Endothelial cell of umbilical vein (primary cell): ENCODE results near the gene ESPN. TPM values are rescaled to one million over a fixed set of nuclear protein-coding genes. Genes with fewer than 3 reads are reported as not detected.

ENCODE experiments used
- BruUV-seq: library from RNA; stranded (reverse); fragments of 400-500 nt; replicated peaks from 2 replicates; lab custom pipeline; 2021; lab: Mats Ljungman, UMichigan
- CTCF ChIA-PET: fragments of 300-600, 350-600 bp; sonication (Branson Sonifier 250); formaldehyde crosslinking; loops from one replicate; lab custom pipeline; 2021; ENCODE audit warnings: antibody characterized with exemption, inconsistent platforms; lab: Charles Lee
- POLR2A ChIA-PET: fragments of 300-600, 350-600 bp; sonication (Branson Sonifier 250); formaldehyde crosslinking; loops from one replicate; lab custom pipeline; 2021; ENCODE audit warnings: antibody characterized with exemption, inconsistent platforms; lab: Charles Lee
- DNase-seq: peaks from one replicate; pipeline ENCODE4 v3.0.0-alpha.2; 2011; ENCODE audit warnings: low read depth, low spot score
- FAIRE-seq: peaks from 2 replicates; lab custom pipeline; 2011; peaks lifted over from hg19 to GRCh38; lab: Jason Lieb, UNC
- H2AFZ ChIP-seq: 2 replicates; pipeline ENCODE4 v1.6.0; 2012; ENCODE audit warnings: low read depth, low read length, control low read depth, inconsistent platforms
- H3K27ac ChIP-seq: 2 replicates; pipeline ENCODE4 v1.5.1; 2011; ENCODE audit warnings: low read depth, mild to moderate bottlenecking, control low read depth, low read length, moderate library complexity; ENCODE audit not compliant: insufficient read depth
- H3K27me3 ChIP-seq, 2 experiments: 2 replicates each; pipeline versions ENCODE4 v1.6.0 to v1.6.1; 2011; ENCODE audit warnings: low read length in 2 of 2, mixed read lengths in 1 of 2; ENCODE audit not compliant: control insufficient read depth in 2 of 2, insufficient read depth in 2 of 2
- H3K36me3 ChIP-seq, 2 experiments: 2 replicates in 1 of 2; 3 replicates in 1 of 2; pipeline ENCODE4 v1.5.1; 2011; ENCODE audit warnings: low read length in 2 of 2, mild to moderate bottlenecking in 1 of 2, moderate library complexity in 1 of 2; ENCODE audit not compliant: control insufficient read depth in 2 of 2, insufficient read depth in 2 of 2; ENCODE audit errors: extremely low read depth in 1 of 2
- H3K4me1 ChIP-seq: 3 replicates; pipeline ENCODE4 v1.5.1; 2011; ENCODE audit warnings: mild to moderate bottlenecking, low read length; ENCODE audit not compliant: control insufficient read depth, insufficient read depth; ENCODE audit errors: extremely low read depth
- H3K4me2 ChIP-seq: 2 replicates; pipeline ENCODE4 v1.6.1; 2011; ENCODE audit warnings: low read length, control low read depth, mixed read lengths; ENCODE audit not compliant: insufficient read depth
- H3K4me3 ChIP-seq, 3 experiments: fragments of 200-600 bp in 1 of 3; sonication (generic), shearing (Covaris generic) in 1 of 3; replicated peaks in 1 of 3; 2 replicates each; pipeline ENCODE4 v1.5.1; 2011 to 2016; ENCODE audit warnings: control low read depth in 3 of 3, low read length in 3 of 3, mild to moderate bottlenecking in 2 of 3, inconsistent platforms in 1 of 3, low read depth in 1 of 3, moderate library complexity in 1 of 3; ENCODE audit not compliant: insufficient read depth in 1 of 3
- H3K79me2 ChIP-seq: 2 replicates; pipeline ENCODE4 v1.6.0; 2012; ENCODE audit warnings: low read length, inconsistent platforms; ENCODE audit not compliant: control insufficient read depth, insufficient read depth
- H3K9ac ChIP-seq: replicated peaks from 2 replicates; pipeline ENCODE3; 2011; ENCODE audit warnings: low read length, control low read depth; ENCODE audit not compliant: insufficient read depth; ENCODE audit errors: extremely low read depth
- H3K9me1 ChIP-seq: replicated peaks from 3 replicates; pipeline ENCODE4 v1.6.0; 2011; ENCODE audit warnings: mild to moderate bottlenecking, low read length; ENCODE audit not compliant: control insufficient read depth, insufficient read depth; ENCODE audit errors: extremely low read depth
- H3K9me3 ChIP-seq: replicated peaks from 2 replicates; pipeline ENCODE4 v1.5.1; 2012; ENCODE audit warnings: low read length, inconsistent platforms; ENCODE audit not compliant: control insufficient read depth, insufficient read depth
- H4K20me1 ChIP-seq: replicated peaks from 2 replicates; pipeline ENCODE3; 2011; ENCODE audit warnings: mild to moderate bottlenecking, low read length; ENCODE audit not compliant: control insufficient read depth, insufficient read depth; ENCODE audit errors: extremely low read depth
- EZH2 ChIP-seq: IDR thresholded peaks from 2 replicates; pipeline ENCODE4 v1.6.1; 2012; ENCODE audit warnings: borderline replicate concordance, low read depth, mild to moderate bottlenecking, moderate library complexity, low read length, inconsistent platforms; ENCODE audit not compliant: severe bottlenecking
- FOS ChIP-seq: IDR thresholded peaks from 2 replicates; pipeline ENCODE4 v1.6.1; 2011; ENCODE audit warnings: mild to moderate bottlenecking, low read length, moderate library complexity, borderline replicate concordance; ENCODE audit not compliant: insufficient read depth
- GATA2 ChIP-seq: IDR thresholded peaks from 2 replicates; pipeline ENCODE4 v1.7.0; 2011; ENCODE audit warnings: low read depth, mild to moderate bottlenecking, moderate library complexity, mixed read lengths, low read length; ENCODE audit not compliant: insufficient read length, insufficient read depth
- JUN ChIP-seq: IDR thresholded peaks from 2 replicates; pipeline ENCODE4 v1.6.1; 2011; ENCODE audit warnings: borderline replicate concordance, low read depth; ENCODE audit not compliant: insufficient read length, insufficient read depth
- MYC ChIP-seq: IDR thresholded peaks from one replicate; pipeline ENCODE4 v1.6.1; 2011; ENCODE audit warnings: mild to moderate bottlenecking, low read depth, low read length
- POLR2A ChIP-seq: IDR thresholded peaks from 2 replicates; pipeline ENCODE4 v1.6.1; 2012; ENCODE audit warnings: low read depth, mild to moderate bottlenecking, control low read depth, low read length
- POLR2AphosphoS5 ChIP-seq: IDR thresholded peaks from 2 replicates; pipeline ENCODE4 v1.6.1; 2012; ENCODE audit warnings: low read depth, mild to moderate bottlenecking, control low read depth, low read length, moderate library complexity; ENCODE audit not compliant: insufficient read depth
- dilution Hi-C: fragments of 300-500 bp; cut with MboI; formaldehyde crosslinking; loops from one replicate; pipeline ENCODE4 v1.15.0; 2019; ENCODE audit warnings: low sequenced_read_pairs; ENCODE audit not compliant: extremely low pct_ligation_motif_present
- intact Hi-C: fragments of 100-400 bp; cut with micrococcal nuclease; formaldehyde crosslinking; loops from one replicate; pipeline ENCODE4 v1.10.0; 2022
- polyA plus RNA-seq, 4 experiments: library from polyadenylated mRNA; depleted of rRNA in 3 of 4; stranded (reverse) in 3 of 4; unstranded in 1 of 4; fragments of >200 nt; gene quantifications; 2 replicates each; pipeline versions ENCODE4 v1.2.1 to v1.2.3, GENCODE V29; 2011 to 2012; ENCODE audit warnings: missing spikeins in 1 of 4
- total RNA-seq: library from RNA; stranded (reverse); gene quantifications from 2 replicates; pipeline ENCODE4 v1.2.3, GENCODE V29; 2021
- TF ChIP-seq, protein P1 (sequence below): IDR thresholded peaks from 2 replicates; pipeline ENCODE4 v1.6.1; 2011; ENCODE audit not compliant: insufficient read depth, insufficient read length
- TF ChIP-seq, protein P2 (sequence below), 2 donors: IDR thresholded peaks; 1 replicate in 1 of 2; 2 replicates in 1 of 2; pipeline ENCODE4 v1.5.1; 2011; ENCODE audit warnings: low read length in 2 of 2, mild to moderate bottlenecking in 2 of 2, moderate library complexity in 2 of 2, control low read depth in 1 of 2, inconsistent platforms in 1 of 2, low read depth in 1 of 2; ENCODE audit not compliant: insufficient read depth in 1 of 2; ENCODE audit errors: extremely low read depth in 1 of 2

ESPN gene
- total and polyA plus RNA-seq, 2 donors (not counting 3 experiments of a cell fraction or from before 2014, with no cell fraction given) = 0.54 to 0.71 TPM

DNA sequence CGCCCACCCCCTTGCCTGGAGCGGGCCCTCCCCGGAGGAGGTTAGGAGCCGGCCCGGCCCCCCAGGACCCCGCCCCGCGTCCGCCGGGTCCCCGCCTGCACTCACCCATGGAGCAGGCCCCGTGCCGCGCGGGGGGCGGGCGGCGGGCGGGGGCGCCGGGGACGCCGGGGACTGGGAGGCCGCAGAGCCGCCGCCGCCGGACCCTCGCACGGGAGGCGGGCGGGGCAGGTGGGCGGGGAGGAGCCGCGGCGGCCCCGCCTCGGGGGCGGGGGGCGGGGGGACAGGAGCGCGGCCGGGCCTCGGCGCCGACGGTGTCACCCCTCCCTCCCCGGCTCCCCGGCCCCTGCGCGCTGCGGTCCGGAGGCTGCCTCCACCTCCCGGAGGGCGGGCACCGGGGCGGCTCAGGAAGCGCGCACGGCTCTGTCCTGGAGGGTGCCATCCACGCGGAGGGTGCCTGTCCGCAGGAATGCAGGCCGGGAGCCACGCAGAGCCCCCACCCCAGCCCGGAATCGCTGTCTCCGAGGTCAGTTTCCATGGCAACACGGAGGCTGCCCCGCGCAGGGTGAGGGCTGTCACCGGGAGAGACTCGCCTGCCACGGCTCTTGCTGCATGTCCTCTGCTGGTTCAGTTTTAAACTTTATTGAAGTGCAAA lies 72.8 kb downstream of the ESPN start:
- H4K20me1 ChIP-seq = no peaks in the 10 kb centered on the region
- H3K27me3 ChIP-seq = no peaks in the 10 kb centered on the region
- H2AFZ ChIP-seq = peak overlapping the region; percentile 75
- intact Hi-C loops = loop anchor here (10.0 kb wide), 1 partner anchor 287 kb away; the partner anchor contains the start of gene CAMTA1
- no peaks in the 10 kb centered on the region for H3K9me1 ChIP-seq
- no peaks in the 10 kb centered on the region for H3K9me3 ChIP-seq
- peak overlapping the region; percentile 41 for H3K9ac ChIP-seq
- H3K79me2 ChIP-seq = no peaks in the 10 kb centered on the region
- peaks cover 24% of the 10 kb centered on the region for H3K4me1 ChIP-seq
- TF ChIP-seq, protein P1, sequence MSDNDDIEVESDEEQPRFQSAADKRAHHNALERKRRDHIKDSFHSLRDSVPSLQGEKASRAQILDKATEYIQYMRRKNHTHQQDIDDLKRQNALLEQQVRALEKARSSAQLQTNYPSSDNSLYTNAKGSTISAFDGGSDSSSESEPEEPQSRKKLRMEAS = no peak
- TF ChIP-seq GATA2 (no peak), FOS (no peak), EZH2 (no peak), POLR2AphosphoS5 (no peak), MYC (no peak), JUN (no peak), POLR2A (no peak)
- TF ChIP-seq, protein P2, sequence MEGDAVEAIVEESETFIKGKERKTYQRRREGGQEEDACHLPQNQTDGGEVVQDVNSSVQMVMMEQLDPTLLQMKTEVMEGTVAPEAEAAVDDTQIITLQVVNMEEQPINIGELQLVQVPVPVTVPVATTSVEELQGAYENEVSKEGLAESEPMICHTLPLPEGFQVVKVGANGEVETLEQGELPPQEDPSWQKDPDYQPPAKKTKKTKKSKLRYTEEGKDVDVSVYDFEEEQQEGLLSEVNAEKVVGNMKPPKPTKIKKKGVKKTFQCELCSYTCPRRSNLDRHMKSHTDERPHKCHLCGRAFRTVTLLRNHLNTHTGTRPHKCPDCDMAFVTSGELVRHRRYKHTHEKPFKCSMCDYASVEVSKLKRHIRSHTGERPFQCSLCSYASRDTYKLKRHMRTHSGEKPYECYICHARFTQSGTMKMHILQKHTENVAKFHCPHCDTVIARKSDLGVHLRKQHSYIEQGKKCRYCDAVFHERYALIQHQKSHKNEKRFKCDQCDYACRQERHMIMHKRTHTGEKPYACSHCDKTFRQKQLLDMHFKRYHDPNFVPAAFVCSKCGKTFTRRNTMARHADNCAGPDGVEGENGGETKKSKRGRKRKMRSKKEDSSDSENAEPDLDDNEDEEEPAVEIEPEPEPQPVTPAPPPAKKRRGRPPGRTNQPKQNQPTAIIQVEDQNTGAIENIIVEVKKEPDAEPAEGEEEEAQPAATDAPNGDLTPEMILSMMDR (IDR thresholded peaks at IDR 0.05; ENCODE audit: extremely low read depth in 1 of 2, insufficient read depth in 1 of 2, low read depth in 1 of 2, low read length in 2 of 2) = no peak
- peak overlapping the region; percentile 78 for H3K4me2 ChIP-seq
- no TSS peak for BruUV-seq
- H3K27ac ChIP-seq = no peak overlapping the region
- dilution Hi-C loops = no loop called here
- peak overlapping the region; percentile 30 to 57 (median 48) for H3K4me3 ChIP-seq
- DNase-seq (peak; percentile 41), FAIRE-seq (peak; percentile 69)
- ChIA-PET POLR2A (no interaction called here), CTCF (no interaction called here)
- no peaks in the 10 kb centered on the region for H3K36me3 ChIP-seq
